CMK (cell line): ENCODE measurements around the gene CLEC16A.

Experiments
- DNase-seq: peaks from one replicate; pipeline ENCODE4 v3.0.0-alpha.2; 2010; ENCODE audit warnings: low read depth

CLEC16A gene

DNA sequence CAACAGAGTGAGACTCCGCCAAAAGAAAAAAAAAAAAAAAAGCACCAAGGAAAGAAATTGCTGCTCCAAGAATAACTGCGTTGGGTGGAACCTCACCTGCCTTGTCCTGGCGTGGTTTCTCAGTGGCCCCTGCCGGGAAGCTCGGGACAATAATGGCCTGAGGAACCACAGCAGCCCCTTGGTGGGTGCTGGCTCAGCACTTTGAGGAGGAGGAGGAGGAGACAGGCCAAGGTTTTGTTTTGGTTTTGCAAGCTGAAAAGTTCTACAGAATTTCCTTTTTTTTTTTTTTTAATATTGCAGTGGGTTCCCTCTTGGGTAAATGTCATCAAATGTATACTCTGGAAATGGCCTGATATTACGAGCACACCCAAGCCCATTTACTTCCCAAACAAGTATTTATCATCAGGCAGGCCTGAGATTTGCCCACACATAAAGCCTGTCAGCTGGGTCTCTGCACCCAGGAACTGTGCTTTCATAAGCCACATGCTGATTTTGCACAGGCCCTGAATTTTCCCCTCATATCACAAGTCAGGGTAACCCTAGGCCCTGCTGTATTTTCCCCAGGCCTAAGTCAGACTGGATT lies 233.3 kb downstream of the CLEC16A start:
- no peak for DNase-seq

DNA sequence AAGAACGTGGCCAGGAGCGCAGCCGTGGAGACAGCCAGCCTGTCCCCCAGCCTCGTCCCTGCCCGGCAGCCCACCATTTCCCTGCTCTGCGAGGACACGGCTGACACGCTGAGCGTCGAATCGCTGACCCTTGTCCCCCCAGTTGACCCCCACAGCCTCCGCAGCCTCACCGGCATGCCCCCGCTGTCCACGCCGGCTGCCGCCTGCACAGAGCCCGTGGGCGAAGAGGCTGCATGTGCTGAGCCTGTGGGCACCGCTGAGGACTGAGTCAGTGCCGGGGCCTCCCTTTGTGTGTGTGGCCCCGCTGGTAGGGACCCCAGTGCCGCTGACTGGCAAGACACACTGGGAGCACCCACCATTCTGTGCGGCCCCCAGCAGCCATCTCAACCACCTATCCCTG lies 234.1 kb downstream of the CLEC16A start:
- no peak for DNase-seq

DNA sequence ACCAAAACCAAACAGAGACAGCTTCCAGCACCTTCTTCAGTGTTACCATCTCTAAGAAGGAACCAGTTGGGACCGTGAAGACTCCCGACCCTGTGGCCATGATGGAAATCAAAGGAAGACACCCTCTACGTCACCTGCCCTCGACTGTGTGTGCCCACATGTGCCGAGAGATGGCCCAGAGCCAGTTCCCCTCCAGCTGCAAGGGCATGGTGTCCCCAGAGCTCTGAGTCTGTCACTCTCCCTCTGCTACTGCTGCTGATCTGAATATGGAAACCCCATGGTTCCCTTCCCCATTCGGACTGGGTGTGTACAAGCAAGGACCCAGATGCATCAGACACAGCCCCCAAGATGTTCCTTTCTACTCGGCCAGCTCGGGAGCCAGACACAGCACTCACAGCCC lies 235.2 kb downstream of the CLEC16A start:
- no peak for DNase-seq

DNA sequence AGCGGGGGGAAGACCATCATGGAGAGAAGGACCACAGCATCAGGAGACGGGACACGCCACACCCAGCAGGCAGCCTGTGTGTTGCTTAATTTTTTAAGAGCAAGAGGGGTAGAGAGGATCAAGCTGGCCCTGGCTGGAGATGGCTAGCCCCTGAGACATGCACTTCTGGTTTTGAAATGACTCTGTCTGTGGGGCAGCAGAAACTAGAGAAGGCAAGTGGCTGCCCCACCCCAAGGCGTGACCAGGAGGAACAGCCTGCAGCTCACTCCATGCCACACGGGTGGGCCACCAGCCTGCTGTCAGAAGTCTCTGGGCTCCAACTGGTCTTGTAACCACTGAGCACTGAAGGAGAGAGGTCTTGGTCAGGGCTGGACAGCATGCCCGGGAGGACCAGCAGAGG lies 236.1 kb downstream of the CLEC16A start:
- no peak for DNase-seq

DNA sequence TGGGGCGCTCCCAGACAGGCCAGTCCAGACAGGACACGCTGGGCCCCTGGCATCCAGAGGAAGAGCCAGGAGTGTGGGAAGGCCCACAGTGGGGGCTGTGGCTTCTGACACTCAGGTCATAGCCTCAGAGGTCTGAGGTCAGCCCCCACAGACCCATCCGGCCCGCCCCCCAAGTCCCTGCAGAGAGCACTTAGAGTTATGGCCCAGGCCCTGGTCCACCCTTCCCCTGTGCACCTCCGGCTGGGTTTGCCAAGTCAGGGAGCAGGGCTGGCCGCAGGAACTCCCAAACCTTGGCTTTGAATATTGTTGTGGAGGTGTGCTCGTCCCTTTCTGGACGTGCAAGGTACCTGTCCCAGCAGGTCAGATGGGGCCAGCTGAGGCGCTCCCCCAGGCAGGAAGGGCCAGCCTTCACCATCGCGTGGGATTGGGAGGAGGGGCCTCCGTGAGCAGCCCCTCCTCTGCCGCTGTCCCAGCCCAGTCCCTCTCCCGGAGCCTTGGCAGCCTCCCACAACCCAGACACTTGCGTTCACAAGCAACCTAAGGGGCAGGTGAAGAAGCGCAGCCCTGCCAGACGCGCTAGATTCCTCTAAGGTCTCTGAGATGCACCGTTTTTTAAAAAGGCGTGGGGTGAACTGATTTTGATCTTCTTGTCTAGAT lies 237.0 kb downstream of the CLEC16A start:
- DNase-seq: no peak

DNA sequence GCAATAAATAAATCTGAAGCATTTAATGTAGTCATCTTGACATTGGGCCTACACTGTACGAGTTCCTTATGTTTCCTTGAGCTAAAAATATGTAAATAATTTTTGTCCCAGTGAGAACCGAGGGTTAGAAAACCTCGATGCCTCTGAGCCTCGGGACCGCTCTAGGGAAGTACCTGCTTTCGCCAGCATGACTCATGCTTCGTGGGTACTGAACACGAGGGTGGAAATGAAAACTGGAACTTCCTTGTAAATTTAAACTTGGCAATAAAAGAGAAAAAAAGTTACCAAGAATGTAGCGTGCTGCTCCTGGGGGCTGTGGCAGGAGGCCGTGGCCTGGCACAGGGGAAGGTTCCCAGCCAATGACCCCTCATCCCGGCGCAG lies 237.5 kb downstream of the CLEC16A start:
- no peak for DNase-seq

DNA sequence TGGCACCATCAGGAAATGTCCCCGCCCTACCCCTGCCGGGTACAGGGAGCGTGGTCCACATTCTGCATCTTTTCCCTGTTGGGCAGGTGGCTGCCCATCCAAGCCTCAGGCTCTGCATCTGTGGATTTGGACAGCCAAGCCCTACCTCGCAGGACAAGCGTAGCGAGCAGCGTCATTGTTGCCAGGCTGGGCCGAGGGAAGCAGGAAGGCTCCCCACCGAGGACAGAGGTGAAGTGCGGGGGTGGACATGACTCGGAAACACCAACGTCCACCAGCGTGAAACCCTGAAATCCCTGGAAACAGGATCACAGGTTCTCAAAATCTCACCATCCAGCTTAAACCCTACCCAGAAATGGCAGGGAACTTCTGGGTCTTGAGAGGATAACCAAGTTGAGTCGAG lies 238.0 kb downstream of the CLEC16A start:
- DNase-seq: no peak

DNA sequence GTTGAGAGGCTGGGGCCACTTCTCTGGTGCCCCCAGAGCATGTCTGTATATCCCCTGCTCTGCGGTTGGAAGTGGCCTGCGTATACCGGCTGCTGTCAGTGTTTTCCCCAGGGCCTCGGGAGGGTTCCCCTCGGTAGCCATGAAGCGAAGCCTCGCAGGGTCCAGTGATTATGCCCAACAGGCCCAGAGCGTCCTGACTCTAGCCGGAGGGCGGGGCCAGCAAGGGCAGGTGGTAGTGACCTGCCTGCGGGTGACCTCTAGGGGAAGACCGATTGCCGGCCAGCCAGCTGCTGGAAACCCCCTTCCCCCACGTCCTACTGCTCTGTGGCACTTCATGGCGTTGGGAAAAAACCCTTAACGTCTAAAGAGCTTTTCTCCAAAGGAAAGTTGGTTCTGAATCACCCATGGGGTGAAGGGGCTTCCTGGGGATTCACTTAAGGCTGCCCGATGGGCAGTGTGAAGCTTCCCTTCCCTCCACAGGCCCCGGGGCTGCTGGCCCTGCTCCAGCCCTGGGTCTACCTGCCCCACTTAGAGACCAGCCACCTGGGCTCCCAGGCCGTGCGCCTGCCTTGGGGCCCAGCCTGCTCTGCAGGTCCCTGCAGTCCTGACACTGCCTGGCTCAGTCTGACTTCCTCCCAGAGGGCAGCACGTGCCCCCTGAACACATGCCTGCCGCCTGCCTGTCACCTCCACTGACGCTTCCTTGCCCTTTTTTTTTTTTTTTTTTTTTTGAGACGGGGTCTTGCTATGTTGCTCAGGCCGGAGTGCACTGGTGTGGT lies 238.9 kb downstream of the CLEC16A start:
- DNase-seq: no peak

DNA sequence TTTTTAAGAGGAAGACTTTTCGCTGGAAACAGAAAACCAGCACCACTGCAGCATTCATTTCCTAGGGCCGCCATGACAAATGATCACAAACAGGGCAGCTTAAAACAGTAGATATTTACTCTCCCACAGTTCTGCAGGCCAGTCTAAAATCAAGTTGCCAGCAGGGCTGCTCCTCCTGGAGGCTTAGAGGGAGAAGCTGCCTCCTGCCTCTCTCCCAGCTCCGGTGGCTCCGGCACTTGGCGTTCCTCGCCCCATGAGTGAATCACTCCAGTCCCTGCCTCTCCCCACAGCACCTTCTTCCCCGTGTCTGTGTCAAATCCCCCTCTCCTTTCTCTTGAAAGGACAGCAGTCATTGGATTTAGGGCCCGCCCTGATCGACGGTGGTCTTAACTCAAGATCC lies 239.6 kb downstream of the CLEC16A start:
- DNase-seq: no peak

DNA sequence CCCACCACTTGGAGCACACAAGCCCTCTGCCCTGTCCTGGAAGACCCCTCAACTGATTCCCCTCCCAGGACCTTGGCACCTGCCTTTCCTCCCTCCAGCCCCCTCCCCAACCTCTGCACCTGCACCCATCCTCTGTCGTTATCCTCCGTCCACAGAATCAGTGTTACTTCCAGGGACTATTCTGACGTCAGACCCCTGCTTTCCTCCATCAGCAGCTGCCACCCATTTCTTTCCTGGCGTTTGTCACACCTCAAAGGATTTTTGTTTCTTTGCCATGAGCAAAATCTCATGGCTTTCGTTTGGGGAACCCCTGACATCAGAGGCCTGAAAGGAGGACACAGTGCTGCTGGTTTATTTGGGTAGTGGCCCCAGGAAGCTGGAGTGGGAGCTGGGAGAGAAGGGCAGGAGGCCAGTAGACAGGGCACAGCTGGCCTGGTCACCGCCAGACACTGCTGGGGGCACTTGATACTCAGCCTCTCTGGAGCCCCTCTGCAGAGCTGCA lies 243.2 kb downstream of the CLEC16A start:
- DNase-seq: no peak

DNA sequence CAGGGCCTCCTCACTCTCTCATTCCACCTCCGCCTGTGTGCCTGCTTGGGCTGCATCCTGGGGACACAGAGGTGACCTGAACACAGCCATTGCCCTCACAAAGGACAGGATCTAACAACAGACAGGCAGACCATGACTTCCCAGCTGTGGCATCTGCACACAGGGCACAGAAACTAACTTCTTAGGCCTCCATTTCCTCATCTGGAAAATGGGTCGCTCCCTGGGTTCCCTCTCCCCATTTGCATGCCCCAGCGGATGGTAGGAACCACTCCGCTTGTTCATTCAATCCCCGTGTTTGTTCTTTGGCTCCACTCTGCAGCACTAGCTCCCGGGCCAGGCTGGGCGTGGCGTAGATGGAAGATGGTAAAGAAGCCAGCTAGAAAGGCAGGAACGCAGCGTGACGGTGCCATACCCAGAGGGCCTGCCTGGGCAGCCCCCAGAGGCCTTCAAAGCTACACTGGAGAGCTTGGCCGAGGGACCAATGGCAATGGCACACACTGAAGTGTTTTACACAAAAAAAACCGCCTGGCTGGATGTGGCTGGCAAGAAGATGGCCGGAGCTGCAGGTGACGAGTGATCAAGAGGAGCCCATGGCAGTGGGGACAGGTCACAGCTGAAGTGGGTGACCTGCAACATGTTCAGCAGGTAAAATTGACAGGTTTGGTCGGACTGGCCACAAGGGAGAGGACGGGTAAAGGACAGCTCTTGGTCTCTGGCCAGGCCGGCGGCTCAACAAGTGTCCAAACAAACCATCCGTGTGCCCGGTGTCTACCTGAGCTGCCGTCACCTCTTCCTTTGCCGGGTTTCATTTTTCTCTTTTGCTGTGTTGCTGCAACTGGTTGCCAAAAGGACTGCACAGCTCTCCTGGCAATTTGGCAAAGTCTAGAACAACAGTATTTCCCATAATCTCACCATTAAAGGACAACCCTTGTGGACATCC lies 244.7 kb downstream of the CLEC16A start:
- DNase-seq: no peak

DNA sequence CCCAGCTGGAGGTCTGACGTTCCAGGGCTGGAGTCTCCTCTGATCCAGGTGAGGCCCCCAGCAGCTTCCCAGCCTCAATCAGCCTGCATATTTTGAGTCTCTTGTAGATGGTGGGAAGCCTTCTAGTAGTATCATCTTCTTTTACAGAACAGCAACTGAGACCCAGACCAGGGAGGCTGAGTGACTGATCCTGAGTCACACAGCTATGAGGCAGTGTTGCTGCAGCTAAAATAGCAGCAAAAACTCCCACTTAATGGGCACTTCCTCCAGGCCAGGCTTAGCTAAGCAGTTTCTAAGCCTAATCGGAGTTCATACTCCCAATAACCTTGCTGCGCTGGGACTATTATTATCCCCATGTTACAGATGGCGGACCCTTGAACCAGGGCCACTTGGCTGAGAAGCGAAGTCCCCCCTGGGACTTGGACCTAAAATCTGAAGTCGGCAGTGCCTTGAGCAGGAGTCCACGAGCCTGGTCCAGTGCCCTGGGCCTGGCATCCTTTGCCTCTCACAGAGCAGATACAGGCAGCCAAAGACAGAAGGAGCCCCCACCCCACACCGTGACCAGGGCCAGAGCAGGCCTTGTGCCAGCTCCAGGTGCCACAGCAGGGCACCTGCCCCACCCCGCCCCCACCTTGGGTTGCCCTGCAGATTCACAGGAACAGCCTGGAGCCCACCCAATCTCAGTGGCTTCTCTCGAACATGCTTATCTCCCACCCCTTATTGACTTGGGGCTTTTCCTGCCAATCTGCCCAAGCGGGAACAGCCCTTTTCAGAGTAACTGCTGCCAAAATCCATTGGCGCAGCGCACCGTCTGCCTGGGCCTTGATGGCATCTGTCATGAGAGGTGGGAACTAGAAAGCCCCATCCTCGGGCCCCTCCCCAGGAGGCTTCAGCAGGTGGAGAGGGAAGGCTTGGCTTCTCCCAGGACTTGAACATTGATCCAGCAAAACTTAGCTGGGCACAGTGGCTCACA lies 246.5 kb downstream of the CLEC16A start:
- DNase-seq: no peak

DNA sequence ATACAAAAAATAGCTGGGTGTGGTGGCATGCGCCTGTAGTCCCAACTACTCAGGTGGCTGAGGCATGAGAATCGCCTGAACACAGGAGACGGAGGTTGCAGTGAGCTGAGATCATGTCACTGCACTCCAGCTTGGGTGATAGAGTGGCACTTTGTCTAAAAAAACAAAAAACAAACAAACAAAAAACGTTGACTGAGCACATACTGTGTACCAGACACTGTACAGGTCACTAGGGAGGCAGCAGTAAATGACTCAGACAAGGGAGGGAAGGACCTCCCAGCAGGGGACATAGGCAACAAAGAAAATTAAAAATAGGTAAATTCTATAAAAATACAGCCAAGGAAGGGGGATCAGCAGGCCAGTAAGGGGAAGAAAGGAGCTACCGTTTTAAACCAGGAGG lies 247.3 kb downstream of the CLEC16A start:
- no peak for DNase-seq

DNA sequence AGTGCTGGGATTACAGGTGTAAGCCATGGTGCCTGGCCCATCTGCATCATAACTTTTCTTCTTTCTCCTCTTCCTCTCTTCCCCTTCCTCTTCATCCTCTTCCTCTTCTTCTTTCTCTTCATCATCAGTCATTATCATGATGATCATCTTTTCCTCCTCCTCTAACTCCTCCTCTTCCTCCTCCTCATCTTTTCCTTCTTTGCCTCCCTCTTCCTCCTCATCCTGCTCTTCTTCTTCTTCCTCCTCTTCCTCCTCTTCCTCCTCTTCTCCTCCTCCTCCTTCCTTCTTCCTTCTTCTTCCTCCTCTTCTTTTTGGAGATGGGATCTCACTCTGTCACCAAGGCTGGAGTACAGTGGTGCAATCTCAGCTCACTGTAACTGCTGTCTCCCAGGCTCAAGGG lies 249.1 kb downstream of the CLEC16A start:
- no peak for DNase-seq

DNA sequence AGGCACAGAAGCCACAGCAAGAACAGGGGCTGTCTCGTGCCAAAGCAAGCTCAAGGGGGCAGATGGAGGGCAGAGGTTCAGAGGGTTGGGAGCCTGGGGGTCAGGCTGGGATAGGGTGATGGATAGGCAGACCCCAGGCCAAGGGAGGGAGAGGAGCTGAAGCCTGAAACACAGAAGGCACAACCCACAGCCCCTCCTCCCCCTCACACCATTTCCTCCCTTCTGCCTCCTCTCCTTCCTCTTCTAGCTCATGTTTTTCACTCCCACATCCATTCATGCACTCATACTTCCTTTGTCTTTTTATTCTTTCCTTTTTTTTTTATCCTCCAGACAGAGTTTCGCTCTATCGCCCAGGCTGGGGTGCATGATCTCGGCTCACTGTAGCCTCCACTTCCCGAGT lies 250.5 kb downstream of the CLEC16A start:
- DNase-seq: no peak

DNA sequence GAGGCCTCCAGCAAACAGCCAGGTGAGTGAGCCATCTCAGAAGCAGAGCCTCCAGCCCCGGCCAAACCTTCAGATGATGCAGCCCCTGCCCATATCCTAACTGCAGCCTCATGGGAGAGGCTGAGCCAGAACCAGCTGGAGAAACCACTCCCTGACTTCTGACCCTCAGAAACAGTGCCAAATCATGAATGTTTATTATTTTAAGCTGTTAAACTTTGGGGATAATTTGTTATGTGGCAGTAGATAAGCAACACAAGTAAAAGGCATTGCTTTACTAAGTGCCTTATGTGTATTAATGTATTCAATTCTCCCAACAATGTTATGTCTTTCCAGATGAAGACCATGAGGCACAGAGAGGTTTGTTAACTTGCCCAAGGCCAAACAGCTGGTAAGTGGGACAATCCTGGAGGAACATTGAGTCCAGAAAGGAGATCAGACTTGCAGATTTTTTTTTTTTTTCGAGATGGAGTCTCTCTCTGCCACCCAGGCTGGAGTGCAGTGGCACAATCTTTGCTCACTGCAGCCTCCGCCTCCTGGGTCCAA lies 252.0 kb downstream of the CLEC16A start:
- DNase-seq: no peak

DNA sequence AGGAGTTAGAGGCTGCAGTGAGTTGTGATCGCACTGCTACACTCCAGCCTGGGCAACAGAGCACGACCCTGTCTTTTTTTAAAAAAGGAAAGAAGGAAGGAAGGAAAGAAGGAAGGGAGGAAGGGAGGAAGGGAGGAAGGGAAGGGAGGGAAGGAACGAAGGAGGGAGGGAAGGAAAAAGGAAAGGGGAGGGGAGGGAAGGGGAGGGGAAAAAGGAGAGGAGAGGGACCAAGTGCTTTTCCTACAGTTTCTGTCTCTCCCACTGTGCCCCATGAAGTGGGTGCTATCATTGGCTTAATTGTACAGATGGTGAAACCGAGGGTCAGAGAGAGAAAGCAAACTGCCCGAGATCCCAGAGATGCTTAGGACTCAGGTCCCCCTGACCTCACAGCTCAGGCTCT lies 254.0 kb downstream of the CLEC16A start:
- no peak for DNase-seq

DNA sequence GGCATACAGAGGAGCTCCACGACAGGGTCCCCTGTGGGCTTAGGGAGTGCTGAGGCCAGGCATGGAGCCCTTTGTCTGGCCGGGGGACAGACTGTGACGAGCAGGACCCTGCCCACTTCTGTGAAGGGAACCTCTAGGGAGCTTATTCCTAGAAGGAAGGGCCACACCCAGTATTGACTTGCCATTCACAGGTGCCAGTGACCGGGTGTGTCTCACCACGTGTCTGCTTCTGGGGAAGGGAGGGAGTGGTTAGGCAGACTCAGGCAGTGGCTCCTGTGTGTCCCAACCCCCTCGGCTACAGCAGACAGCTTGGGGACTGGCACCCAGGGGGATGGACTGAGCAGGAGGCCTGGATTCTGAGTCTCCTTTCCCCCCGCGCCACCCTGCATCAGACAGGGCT lies 254.5 kb downstream of the CLEC16A start:
- peak; percentile 62 for DNase-seq

DNA sequence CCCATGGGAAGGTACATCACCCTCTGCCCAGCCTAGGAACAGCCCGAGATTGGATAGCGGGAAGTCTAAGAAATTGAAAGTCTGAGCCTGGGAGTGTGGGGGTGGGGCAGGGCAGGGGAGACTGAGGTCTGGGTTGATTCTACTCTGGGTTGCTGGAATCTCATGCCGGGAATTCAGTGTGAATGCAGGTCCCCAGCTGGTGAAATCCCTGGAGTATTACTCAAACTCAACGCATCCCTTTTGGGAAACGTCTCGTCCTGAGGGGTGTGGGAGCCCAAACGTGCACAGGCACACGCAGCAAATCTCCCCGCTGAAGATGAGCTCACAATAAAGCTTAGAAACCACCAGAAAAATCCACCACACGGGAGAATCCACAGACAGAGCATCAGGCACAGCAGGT lies 256.2 kb downstream of the CLEC16A start:
- no peak for DNase-seq

DNA sequence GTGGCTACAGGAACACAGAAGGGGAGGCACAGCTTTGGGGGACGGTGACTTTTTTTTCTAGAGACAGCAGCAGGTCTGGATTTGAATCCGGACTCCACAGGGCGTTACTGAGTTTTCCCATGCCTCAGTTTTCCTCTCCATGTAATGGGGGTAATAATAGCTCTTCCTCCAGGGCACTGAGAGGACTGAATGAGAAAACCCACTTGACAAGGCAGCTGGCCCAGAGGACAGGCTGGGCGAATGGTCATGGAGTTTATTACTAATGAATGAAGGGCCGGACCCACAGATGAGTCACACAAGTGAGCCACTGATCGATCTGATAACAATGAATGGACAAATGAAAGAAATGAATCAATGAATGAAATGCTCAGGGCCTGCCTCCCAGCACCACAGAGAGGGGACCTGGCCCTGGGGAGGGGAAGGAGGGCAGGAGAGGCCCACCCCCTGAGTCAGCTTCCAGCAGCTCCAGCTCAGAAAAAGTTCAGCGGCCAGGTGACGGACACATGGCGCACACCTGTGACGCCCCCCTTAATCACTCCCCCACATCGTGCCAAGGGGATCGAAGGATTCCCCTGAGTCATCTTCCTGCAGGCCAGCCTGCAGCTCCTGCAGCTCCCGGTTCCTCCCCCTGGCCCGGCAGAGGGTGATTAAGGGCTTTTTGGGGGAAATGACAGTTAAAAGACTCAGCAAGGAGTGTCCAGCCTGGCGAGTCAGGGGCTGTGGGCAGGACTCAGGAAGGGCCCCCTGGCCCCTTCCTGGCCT lies 257.3 kb downstream of the CLEC16A start:
- peak; percentile 53 for DNase-seq
